GM18508 (cell line): Measurements from ENCODE around the gene FASTKD2.
"Not testable (repeated sequence)": the region's sequence is repeated elsewhere in the genome, so short reads cannot be mapped to it uniquely, and the experiment has no call there.

Experiments used
- ATAC-seq: cut with Tn5 transposase; IDR thresholded peaks from one replicate; pipeline ENCODE4 v1.9.1; 2021; ENCODE audit warnings: moderate number of reproducible peaks; ENCODE audit not compliant: insufficient read depth, unreplicated experiment

Gene FASTKD2

DNA sequence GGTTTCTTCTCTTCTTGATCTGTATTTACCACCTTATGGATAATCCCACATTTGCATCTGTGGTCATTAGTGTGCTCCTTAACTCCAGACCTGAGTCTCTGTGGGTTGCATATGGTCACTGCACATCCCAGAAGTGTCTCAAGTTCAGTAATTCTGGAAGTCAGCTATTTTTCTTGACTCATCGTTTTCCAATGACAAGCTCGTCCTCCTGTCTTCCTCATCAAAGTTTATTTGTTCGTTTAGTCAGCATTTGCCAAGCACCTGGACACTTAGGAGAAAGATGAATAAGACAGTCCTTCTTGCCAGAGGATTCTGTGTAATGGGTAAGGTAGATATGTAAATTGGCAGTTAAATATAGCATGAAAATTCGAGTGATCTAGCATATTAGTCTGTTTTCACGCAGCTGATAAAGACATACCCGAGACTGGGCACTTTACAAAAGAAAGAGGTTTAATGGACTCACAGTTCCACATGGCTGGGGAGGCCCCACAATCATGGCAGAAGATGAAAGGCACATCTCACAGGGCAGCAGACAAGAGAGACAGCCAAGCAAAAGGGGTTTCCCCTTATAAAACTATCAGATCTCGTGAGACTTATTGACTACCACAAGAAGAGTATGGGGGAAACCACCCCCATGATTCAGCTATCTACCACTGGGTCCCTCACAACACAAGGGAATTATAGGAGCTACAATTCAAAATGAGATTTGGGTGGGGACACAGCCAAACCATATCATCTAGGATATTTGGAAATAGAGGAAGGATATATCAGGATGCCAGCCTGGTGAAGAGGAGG lies 19.4 kb downstream of the FASTKD2 start:
- no peak for ATAC-seq

- no peak for ATAC-seq
Observed at GRCh38 chr2:206790311-206790935, 25.0 kb downstream of the FASTKD2 start.

GRCh38 chr2:206792645-206793044 lies 27.2 kb downstream of the FASTKD2 start:
- ATAC-seq: no peak

DNA sequence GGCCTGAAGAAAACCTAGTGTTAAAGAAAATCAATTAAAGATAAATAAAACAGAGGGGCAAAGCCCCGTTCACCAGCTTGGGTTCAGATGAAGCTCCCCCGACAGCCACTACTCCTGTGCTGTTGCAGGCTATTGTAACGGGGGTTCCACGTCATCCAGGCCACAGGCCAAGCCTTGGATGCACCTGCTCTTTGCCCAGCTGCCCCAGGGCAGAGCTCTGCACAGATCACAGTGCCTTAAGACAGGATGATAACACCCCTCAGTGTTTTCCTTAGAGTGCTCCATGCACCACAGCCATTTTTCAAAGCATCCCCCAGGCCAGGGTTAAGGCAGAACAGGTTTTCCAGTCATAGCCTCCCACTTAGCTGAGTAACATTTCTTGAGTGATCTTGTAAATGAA lies 32.0 kb downstream of the FASTKD2 start:
- no peak for ATAC-seq

- peak; percentile 60 for ATAC-seq
Observed at GRCh38 chr2:206798000-206798399, 32.6 kb downstream of the FASTKD2 start.

GRCh38 chr2:206799083-206799482 lies 33.7 kb downstream of the FASTKD2 start:
- no peak for ATAC-seq

DNA sequence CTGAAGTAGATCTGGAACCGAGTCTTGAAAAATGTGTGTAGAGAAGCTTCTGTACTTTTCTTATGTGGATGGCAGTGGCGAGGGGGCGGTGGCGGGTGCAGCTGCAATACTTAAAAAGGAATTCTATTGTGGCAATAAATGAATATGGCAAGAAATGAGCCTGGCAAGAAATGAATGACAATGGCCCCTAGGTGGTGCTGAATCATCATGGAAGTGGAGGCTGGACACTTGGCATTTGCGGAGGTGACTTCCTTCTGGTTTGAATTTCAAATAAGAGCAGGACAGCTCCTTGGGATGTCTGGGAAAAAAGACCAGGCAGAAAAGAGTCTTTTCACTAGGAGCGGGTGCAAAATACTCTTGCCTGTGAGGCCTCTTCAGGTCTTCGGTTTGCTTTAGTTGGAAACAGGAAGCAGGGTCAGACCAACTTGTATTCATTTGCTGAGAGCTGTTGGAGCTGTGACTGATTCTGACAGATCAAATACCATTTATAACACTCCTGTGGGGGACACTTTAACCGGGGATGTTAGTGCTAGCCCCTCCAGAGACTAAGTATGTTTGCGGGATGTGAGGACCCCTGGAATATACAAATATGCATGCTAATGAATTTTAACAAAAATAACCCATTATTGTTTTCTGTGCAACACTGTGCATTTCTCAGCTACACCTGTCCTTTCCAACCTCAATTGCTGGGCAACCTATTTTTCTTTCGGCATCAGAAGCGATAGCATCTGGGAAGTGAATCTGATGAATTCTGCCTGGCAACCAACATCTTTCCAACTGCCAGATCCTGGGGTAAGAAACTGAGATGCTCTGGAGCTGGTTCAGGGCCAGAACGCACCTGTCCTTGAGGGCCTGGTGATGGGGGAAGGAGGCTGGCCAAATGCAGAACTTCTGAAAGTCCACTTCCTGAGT lies 35.4 kb downstream of the FASTKD2 start:
- ATAC-seq: peak; percentile 44

DNA sequence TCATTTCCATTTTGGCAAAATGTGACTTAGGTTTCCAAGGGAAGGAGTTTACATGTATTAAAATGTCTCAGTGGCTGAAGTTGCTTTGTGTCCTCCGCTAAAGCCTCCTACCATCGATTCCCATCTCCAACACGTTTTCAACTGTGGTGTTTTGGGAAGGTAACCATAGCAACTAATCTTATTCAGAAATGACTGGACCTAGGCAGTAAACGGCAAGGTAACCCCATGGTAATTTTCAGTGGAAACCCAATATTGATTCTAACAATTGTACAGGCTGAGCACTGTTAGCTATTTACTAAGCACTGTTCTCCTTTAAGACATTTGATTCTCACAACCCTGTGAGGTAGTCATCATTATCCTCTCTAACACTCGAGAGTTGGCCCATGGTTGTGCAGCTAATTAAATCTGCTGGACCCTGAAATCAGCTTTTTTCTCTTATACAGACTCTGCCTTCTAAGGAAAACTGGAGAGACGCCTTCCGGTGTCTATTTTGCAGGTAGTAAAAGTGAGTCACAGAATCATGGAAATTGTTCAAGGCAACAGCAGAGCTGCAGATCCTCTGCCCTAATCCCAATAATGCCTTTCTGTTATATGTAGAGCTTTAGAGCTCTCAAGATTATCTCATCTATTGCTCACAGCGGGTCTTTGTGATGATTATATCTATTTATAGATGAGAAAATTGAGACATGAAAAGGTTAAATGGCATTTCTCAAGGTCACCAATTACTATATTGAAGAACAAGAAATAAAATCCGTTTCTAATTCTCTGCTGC lies 36.2 kb downstream of the FASTKD2 start:
- no peak for ATAC-seq

GRCh38 chr2:206802654-206803514 lies 37.5 kb downstream of the FASTKD2 start:
- ATAC-seq: no peak

DNA sequence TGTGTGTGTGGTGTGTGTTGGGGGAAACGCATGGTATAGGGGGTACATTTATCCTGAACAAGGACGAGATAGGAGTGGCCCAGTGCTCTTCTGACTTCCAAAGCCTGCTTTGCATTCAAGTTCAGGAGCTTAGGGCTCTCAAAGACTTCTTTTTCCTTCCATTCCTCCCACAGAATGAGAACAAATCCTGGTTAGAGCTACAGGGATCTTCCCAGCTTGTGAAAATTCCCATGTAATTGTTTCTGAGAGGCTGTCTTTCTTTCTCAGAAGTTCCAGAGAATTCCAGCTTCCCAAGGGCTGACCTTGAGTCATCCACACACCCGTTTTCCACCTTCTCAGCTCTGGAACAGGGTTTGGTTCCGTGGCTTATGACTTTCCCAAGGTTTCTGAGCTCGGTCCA lies 38.9 kb downstream of the FASTKD2 start:
- no peak for ATAC-seq

DNA sequence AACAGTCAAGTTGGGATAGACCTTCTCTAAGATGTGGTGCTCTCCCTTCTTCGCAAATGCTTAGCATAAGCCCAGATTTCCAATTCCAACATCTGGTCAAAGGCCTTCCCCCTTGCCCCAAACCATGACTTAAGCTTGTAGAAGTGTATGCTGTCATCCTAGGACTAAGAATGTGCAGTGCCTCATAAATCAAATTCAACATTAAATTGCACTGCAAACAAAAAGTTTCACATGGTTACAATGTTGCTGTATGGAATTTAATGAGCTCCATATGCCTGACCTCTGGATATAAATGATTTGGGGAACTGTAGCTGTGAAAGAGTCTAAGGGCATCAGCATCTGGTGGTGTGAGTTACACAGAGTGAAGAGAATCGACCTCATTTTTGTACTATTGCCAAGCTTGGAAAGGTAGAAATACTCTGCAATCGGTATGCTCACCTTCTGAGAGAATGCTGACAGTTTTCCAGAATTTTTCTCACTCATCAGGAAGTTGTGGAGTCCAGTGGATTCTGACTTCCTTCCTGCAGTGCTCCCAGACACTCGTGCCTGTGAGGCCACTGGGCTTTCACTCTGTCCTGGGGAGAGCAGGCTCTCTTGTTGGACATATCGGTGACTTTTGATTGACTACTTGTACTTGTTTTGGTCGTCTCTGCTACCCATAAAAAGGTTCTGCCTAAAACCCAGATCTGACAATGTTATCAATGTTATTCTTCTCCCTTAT lies 40.6 kb downstream of the FASTKD2 start:
- ATAC-seq: no peak

DNA sequence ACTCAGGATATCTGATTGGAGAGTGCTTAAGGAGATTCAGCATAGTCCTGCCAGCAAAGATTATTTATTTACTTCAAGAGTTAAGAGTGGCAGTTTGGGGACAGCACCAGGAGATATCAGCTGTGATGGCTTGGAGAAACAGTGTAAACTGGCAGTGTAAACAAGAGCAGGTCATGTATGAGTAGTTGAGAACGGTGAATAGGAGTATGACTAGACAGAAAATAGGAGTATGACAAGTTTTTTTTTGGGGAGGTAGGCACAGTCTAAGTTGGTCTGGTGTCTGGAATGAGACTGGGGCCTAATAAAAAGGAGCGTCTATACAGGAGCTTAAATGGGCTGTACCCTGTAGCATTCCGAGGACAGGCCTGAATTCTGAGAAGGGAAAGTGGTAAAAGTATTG lies 42.2 kb downstream of the FASTKD2 start:
- not testable (repeated sequence) for ATAC-seq

GRCh38 chr2:206812471-206812870 lies 47.1 kb downstream of the FASTKD2 start:
- ATAC-seq: not testable (repeated sequence)

DNA sequence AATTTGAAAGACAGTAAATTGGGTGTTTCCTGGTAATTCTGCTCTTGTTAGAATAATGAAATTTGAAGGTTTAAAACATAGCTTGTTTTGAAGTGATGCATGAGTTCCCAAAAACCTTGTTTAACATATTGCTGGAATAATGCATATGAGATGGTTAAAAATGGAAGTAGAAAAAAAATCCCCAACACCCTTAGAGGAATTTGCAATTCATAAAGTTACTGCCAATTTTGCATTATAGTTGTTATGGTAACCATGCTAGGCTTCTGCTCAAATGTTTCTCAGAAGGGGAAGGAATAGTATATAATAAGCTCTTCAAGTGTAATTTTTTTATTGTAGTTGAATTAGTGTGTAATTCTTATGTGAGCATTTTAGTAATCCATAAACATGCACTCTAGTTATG lies 49.1 kb downstream of the FASTKD2 start:
- no peak for ATAC-seq

DNA sequence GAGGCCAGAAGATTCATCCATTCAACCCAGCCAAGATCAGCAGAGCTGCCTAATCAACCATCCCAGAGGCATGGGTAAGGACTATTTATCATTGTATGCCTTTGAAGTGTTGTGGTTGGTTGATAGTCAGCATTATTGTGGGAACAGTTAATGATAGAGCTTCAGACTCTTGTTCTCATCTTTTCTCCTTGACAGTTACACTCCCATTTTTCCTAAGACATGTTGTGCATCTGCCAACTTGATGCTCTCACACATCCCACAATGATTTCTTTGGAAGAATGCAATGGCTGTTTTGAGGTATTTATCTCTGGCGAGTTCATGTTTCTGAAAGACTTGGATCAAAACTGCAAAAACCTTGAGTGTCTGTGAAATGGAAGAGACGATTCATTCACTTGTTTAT lies 55.4 kb downstream of the FASTKD2 start:
- no peak for ATAC-seq

GRCh38 chr2:206823178-206823577 lies 57.8 kb downstream of the FASTKD2 start:
- no peak for ATAC-seq

DNA sequence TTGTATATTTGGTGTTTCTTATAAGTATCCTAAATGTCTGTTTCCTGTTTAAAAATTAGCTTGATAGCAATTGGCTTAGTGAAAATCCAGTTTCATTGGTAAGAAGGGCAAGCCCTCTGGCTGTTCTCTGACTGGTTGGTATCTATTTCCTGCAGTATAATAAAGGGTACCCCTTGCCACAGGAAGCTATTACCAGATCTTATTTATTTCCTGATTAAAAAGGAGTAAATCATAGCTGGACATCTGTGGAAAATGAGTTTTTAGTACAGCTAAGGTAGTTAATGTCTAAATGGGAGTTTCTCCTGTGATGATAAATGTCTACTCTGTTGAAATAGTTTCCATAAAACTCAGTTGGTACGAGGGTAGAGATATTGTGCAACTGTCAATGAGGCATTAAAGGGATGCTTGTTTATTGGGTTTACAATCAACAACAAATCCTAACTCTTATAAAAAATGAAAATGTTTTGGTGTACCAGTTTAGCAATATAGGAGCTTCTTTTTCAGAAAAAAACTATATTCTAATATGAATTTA lies 58.7 kb downstream of the FASTKD2 start:
- ATAC-seq: no peak

- ATAC-seq: no peak
Observed at GRCh38 chr2:206824993-206825392, 59.6 kb downstream of the FASTKD2 start.
